ENCODE results near the gene PGAP3.

PGAP3 gene

GRCh38 chr17:39627712-39628516 is 59.9 kb downstream of the PGAP3 start:
- TF ChIP-seq CTCF (IDR thresholded peaks at IDR 0.05; ENCODE audit: control insufficient read depth, insufficient read depth, low read depth, low read length, missing control alignments), result no peak
- DNase-seq (ENCODE audit: low read depth), result no peak
- no peak overlapping the region for H3K4me3 ChIP-seq (ENCODE audit: control insufficient read depth, low read depth, low read length)

GRCh38 chr17:39627047-39627711 is 60.7 kb downstream of the PGAP3 start:
- no peak overlapping the region; the same call in 1 of the 2 replicates for H3K4me3 ChIP-seq (ENCODE audit: control insufficient read depth, low read depth, low read length)
- TF ChIP-seq CTCF (IDR thresholded peaks at IDR 0.05; ENCODE audit: control insufficient read depth, insufficient read depth, low read depth, low read length, missing control alignments), result no peak
- DNase-seq (ENCODE audit: low read depth), result no peak

GRCh38 chr17:39626171-39627046 is 61.4 kb downstream of the PGAP3 start, which contains the start of gene PPP1R1B:
Gene PPP1R1B, plus strand, starts transcription at chr17:39626952. Its CDS starts 441 bp downstream, at chr17:39627393.
- H3K4me3 ChIP-seq (ENCODE audit: control insufficient read depth, low read depth, low read length), result peak within 1 kb of the TSS; percentile 32
- TF ChIP-seq CTCF (IDR thresholded peaks at IDR 0.05; ENCODE audit: control insufficient read depth, insufficient read depth, low read depth, low read length, missing control alignments), result no peak
- DNase-seq (ENCODE audit: low read depth), result no peak

GRCh38 chr17:39625198-39625785 is 62.6 kb downstream of the PGAP3 start:
- no peak for DNase-seq (ENCODE audit: low read depth)
- H3K4me3 ChIP-seq (ENCODE audit: control insufficient read depth, low read depth, low read length), result no peak overlapping the region

GRCh38 chr17:39624313-39624712 is 63.5 kb downstream of the PGAP3 start:
- DNase-seq (ENCODE audit: low read depth), result no peak
- TF ChIP-seq CTCF (IDR thresholded peaks at IDR 0.05; ENCODE audit: control insufficient read depth, insufficient read depth, low read depth, low read length, missing control alignments), result no peak

More at GRCh38 chr17:39625198-39625785, 62.6 kb downstream of the PGAP3 start:
- no peak for TF ChIP-seq CTCF (IDR thresholded peaks at IDR 0.05; ENCODE audit: control insufficient read depth, insufficient read depth, low read depth, low read length, missing control alignments)

More at GRCh38 chr17:39624313-39624712, 63.5 kb downstream of the PGAP3 start:
- no peak overlapping the region for H3K4me3 ChIP-seq (ENCODE audit: control insufficient read depth, low read depth, low read length)
